ENCODE measurements around the gene AR.
"Not testable (repeated sequence)": the region's sequence is repeated elsewhere in the genome, so short reads cannot be mapped to it uniquely, and the experiment has no call there.

Gene AR

GRCh38 chrX:67637293-67637692, 93.5 kb downstream of the AR start:
- DNase-seq = not testable (repeated sequence)

- DNase-seq = no peak
These were observed 104.5 kb downstream of the AR start for GRCh38 chrX:67648361-67648760.

GRCh38 chrX:67651437-67652142, 107.8 kb downstream of the AR start:
- no peak for DNase-seq

- no peak for DNase-seq
These were observed 108.7 kb downstream of the AR start for GRCh38 chrX:67652543-67652942.

DNA sequence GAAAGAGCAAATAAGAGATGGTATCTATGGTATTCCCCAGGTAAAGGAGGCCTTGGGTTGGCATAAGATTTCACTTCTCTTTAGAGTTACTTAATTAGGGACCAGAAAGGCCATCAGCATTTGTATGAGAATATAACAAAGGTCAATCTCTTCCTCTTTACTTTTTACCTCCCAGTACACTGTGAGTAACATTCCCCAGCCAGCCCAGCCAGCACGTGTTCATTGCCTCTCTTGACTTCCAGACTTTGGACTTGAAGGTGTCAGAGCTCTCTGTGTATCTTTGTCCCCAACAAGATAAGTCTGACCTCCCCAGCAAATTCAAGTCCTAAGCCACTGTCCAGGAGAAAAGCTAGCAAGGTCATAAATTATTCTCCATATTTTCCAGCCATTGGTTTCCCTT, 110.5 kb downstream of the AR start:
- no peak for DNase-seq

DNA sequence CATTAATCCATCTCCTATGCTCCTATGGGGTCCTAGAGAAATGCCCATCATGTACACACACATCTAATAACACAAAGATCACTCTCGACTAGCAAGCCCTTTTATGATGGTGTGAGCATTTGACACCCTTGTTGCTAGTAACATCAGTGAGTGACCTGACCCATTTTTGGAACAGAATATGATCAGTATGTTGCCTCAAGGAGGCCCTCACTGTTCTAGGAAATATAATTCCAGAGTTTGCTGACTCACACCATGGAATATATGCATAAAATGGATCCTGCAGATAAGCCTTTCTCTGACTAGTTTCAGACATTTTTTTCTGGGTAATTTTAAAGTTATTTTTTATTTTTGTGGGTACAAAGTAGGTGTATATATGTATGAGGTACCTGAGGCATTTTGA, 121.8 kb downstream of the AR start:
- no peak for DNase-seq

- not testable (repeated sequence) for DNase-seq
These were observed 126.9 kb downstream of the AR start for GRCh38 chrX:67670717-67671116.

GRCh38 chrX:67673741-67674274, 130.0 kb downstream of the AR start:
- DNase-seq = no peak

GRCh38 chrX:67674741-67675140, 130.9 kb downstream of the AR start:
- DNase-seq = no peak

- no peak for DNase-seq
These were observed 140.3 kb downstream of the AR start for GRCh38 chrX:67684136-67684535.

DNA sequence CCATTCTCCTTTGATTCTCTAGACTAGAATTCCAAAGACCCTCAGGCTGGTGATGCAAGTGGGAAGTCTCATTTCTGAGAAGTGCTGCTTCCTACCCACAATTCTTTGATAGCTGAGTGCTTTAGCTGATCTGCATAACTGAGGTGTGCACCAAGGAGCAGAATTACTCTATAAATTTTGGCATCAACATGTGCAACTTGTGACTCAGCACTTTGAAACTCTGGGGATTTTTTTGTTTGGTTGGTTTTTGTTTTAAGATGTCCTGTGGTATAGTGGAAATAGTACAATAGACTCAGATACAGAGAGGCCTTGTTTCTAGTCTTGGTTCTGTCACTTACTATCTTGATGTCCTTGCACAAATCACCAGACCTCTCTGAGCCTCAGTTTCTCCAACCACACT, 148.4 kb downstream of the AR start:
- no peak for DNase-seq

DNA sequence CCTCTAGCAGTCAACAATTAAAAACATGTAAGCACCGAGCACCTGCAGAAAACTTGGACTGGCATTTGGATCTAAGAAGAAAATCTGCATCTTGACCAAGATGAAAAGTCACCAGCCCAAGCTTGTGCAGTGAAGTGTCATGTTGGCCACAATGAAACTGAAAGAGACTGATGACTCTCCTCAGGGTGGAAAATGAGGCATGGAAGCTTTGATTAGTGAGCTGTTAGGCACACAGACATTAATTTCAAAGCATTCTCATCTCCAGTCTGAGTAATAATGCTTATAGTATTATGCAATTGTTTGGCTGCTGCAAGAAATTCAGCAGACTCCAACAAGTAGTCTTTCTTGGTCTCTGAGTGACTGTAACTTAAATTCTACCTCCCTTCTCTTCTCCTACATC, 150.1 kb downstream of the AR start:
- DNase-seq = no peak

DNA sequence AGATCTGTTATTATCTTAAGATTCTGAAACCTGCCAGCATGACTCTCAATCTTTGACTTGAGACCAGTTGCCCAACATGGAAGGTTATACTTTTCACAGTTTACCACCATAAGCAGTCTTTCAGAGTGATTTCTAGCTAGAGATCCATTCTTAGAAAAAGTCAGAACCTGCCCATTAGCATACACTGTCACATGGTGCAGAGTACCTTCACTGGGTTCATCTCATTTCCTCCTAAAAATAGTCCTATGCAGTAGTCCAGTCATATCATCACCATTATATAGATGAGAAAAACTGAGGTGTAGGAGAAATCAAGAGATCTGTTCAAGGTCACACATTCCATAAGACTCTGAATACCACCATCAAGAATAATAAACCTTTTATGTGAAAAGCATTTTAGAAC, 153.6 kb downstream of the AR start:
- DNase-seq = no peak

DNA sequence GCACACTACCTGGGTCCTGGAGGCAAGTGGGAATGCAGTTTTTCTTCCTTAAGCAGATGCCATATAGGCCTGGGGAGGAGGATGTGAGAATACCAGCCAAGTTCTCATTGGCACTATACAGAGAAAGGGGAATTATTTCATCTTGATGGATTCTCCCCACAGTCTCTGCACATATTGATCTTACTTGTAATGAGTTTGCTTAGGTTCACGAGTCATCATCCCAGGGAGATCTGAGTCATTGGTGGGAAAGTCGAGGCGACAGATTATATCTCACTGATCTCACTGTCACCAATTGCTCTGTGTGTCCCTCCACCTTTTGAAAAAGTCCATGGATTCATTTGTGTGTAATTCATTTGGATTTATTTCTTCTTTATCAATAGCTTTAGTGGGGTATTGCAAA, 156.8 kb downstream of the AR start:
- no peak for DNase-seq

- no peak for DNase-seq
These were observed 170.2 kb downstream of the AR start for GRCh38 chrX:67714004-67714403.

DNA sequence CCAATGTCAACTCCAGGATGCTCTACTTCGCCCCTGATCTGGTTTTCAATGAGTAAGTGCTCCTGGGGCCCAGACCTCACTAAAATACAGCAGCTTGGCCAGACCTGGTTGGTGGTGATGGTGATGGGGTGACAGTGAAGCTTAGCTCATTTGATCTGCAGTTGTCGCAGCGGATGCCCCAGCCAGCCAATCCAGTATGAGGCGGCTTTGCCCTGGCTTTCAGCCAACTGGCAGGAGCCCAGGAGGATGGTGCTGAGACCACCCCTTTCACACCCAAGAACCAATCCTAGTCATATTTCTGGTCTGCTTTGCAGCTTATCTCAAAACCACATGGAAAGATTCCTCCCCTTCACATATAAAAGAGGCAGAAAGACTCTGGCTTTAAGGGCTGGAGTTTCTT, 173.8 kb downstream of the AR start:
- DNase-seq = no peak

- no peak for DNase-seq
These were observed 175.1 kb downstream of the AR start for GRCh38 chrX:67718926-67719325.

GRCh38 chrX:67720344-67720743, 176.5 kb downstream of the AR start:
- DNase-seq = no peak

DNA sequence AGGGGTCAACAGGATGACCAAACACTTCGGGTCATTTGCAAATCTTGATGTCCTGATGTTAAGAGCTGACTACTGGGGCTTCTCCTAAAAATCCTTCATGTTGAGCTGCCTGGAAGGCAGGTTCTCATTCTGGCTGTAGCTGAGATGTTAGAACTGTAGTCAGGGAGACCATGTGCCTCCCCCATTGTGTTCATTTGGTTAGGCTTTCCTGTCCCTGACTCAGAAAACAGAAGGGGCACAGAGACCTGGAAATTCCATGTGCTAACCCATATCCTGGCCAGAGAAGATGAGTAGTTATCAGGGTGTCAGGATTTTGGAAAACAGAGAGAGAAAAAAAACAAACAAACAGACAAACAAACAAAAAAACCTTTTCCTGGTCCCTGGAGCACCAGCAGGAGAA, 177.5 kb downstream of the AR start:
- no peak for DNase-seq

GRCh38 chrX:67723580-67724351, 179.9 kb downstream of the AR start:
- DNase-seq = no peak

- DNase-seq = no peak
These were observed 180.7 kb downstream of the AR start for GRCh38 chrX:67724359-67725110.

DNA sequence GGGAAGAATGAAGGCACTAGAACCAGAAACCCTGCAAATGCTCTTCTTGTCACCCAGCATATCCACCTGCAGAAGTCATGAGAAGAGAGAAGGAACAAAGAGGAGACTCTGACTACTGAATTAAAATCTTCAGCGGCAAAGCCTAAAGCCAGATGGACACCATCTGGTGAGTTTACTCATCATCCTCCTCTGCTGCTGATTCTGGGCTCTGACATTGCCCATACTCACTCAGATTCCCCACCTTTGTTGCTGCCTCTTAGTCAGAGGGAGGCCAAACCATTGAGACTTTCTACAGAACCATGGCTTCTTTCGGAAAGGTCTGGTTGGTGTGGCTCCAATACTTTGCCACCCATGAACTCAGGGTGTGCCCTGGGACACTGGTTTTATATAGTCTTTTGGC, 181.7 kb downstream of the AR start:
- DNase-seq = no peak

DNA sequence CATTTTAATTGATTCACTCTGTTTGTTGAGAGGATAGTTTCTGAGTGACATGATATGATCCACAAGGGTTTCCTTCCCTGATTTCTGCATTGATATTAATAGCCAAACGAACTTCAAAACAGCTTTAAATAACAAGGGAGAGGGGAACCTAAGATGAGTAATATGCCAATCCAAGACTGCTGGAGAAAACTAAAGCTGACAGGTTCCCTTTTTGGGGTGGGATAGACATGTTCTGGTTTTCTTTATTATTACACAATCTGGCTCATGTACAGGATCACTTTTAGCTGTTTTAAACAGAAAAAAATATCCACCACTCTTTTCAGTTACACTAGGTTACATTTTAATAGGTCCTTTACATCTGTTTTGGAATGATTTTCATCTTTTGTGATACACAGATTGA, 182.2 kb downstream of the AR start:
- DNase-seq = no peak

DNA sequence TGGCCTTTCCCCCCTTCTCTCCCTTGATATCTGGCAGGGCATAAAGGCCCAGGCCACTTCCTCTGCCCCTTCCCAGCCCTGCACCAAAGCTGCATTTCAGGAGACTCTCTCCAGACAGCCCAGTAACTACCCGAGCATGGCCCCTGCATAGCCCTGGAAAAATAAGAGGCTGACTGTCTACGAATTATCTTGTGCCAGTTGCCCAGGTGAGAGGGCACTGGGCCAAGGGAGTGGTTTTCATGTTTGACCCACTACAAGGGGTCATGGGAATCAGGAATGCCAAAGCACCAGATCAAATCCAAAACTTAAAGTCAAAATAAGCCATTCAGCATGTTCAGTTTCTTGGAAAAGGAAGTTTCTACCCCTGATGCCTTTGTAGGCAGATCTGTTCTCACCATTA, 183.8 kb downstream of the AR start:
- no peak for DNase-seq
